Measurements from ENCODE around the gene PAWR. TPM values are rescaled to one million over a fixed set of nuclear protein-coding genes. Genes with fewer than 3 reads are reported as not detected.

Gene PAWR
- total and polyA plus RNA-seq, 9 of the 15 experiments (the other 6 are each of a cell fraction or from before 2014, with no cell fraction given), result 0.82 TPM; not detected in 8

- TF ChIP-seq, protein P1, sequence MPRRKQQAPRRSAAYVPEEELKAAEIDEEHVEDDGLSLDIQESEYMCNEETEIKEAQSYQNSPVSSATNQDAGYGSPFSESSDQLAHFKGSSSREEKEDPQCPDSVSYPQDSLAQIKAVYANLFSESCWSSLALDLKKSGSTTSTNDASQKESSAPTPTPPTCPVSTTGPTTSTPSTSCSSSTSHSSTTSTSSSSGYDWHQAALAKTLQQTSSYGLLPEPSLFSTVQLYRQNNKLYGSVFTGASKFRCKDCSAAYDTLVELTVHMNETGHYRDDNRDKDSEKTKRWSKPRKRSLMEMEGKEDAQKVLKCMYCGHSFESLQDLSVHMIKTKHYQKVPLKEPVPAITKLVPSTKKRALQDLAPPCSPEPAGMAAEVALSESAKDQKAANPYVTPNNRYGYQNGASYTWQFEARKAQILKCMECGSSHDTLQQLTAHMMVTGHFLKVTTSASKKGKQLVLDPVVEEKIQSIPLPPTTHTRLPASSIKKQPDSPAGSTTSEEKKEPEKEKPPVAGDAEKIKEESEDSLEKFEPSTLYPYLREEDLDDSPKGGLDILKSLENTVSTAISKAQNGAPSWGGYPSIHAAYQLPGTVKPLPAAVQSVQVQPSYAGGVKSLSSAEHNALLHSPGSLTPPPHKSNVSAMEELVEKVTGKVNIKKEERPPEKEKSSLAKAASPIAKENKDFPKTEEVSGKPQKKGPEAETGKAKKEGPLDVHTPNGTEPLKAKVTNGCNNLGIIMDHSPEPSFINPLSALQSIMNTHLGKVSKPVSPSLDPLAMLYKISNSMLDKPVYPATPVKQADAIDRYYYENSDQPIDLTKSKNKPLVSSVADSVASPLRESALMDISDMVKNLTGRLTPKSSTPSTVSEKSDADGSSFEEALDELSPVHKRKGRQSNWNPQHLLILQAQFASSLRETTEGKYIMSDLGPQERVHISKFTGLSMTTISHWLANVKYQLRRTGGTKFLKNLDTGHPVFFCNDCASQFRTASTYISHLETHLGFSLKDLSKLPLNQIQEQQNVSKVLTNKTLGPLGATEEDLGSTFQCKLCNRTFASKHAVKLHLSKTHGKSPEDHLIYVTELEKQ (CRISPR knock-in tag; IDR thresholded peaks at IDR 0.05), result no peak
- no peak for TF ChIP-seq SNAPC5 (CRISPR knock-in tag; IDR thresholded peaks at IDR 0.05)
- no peak for TF ChIP-seq SRSF9 (IDR thresholded peaks at IDR 0.05; ENCODE audit: borderline replicate concordance, low read depth, low read length)
- TF ChIP-seq CTCFL (IDR thresholded peaks at IDR 0.05; ENCODE audit: borderline replicate concordance, insufficient read depth, low read depth, low read length, poor library complexity, severe bottlenecking), result no peak
- no peak for TF ChIP-seq ZNF609 (CRISPR knock-in tag; IDR thresholded peaks at IDR 0.05; ENCODE audit: borderline replicate concordance)
- TF ChIP-seq ATF7 (IDR thresholded peaks at IDR 0.05), result no peak
- no peak for TF ChIP-seq NR0B1 (IDR thresholded peaks at IDR 0.05; ENCODE audit: partially characterized antibody)
- TF ChIP-seq IRF2 (CRISPR knock-in tag; IDR thresholded peaks at IDR 0.05), result no peak
- no peak for TF ChIP-seq EP400 (IDR thresholded peaks at IDR 0.05)
These were observed 916 bp upstream of the PAWR start (continued) for GRCh38 chr12:79691511-79692248.

Data from K562 (cell line).